Measurements from ENCODE around the gene PRELID1. TPM values are rescaled to one million over a fixed set of nuclear protein-coding genes. Genes with fewer than 3 reads are reported as not detected.
"Not testable (repeated sequence)": the region's sequence is repeated elsewhere in the genome, so short reads cannot be mapped to it uniquely, and the experiment has no call there.

Gene PRELID1
- total RNA-seq, 2 experiments from 2014 or later, result 360 to 372 TPM

- POLR2A ChIA-PET, result no interaction called here
- CTCF ChIA-PET, result no interaction called here
These were observed 7.7 kb upstream of the PRELID1 start for GRCh38 chr5:177295924-177296323.

- ChIA-PET CTCF (interaction anchor here (0.8 kb wide), 1 partner anchor 13 kb away, joined by 4 read pairs; no protein-coding TSS in a partner anchor), POLR2A (interaction anchor here (0.6 kb wide), 1 partner anchor 289 kb away, joined by 3 read pairs; no protein-coding TSS in a partner anchor)
These were observed 7.0 kb upstream of the PRELID1 start for GRCh38 chr5:177296581-177296980.

GRCh38 chr5:177297922-177298321, 5.7 kb upstream of the PRELID1 start:
- CTCF ChIA-PET, result interaction anchor here (1.1 kb wide), 2 partner anchors 11 to 66 kb away, joined by 3 to 4 read pairs; no protein-coding TSS in a partner anchor
- POLR2A ChIA-PET, result no interaction called here

- ChIA-PET CTCF (interaction anchor here (1.2 to 2.3 kb wide), 2 partner anchors 10 to 198 kb away, joined by 3 to 7 read pairs; partner anchors contain the start of gene PDLIM7), POLR2A (interaction anchor here (0.6 kb wide), 1 partner anchor 14 kb away, joined by 3 read pairs; no protein-coding TSS in a partner anchor)
These were observed 3.9 kb upstream of the PRELID1 start for GRCh38 chr5:177299697-177300096.

DNA sequence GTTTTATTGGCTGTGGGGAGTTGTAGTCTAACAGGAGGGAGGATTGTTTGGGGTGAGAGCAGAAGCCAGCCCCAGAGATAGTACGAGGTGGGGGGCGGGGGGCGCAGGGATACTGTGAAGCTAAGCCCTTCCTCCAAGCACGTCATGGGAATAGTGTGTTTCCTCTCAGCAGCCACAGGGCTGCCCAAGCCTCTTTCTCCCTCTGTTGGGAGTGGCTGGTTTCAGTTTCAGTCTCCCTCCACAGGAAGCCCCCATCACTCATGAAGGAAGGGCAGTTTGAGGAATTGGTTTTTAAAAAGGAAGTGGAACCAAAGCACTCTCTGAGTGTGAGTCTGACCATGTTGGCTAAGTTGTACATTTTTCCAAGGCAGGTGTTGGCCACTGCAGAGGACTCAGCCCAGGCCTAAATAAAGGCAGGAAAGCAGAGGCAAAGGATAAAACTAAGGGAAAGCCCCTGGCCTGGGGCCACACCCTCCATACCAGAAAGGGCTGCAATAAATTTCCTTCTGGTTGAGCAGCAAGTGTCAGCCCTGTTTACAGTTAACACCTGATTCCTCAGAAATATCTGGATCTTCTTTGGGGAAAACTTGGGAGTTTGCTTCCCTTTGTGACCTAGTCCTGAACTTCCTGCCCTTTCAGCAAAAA, 3.2 kb upstream of the PRELID1 start:
- ChIA-PET CTCF (interaction anchor here (1.2 to 2.3 kb wide), 4 partner anchors 8 to 198 kb away, joined by 3 to 7 read pairs (median 4); partner anchors contain the start of gene PDLIM7), POLR2A (interaction anchor here (0.6 to 1.5 kb wide), 2 partner anchors 13 to 167 kb away, joined by 3 read pairs; no protein-coding TSS in a partner anchor)

GRCh38 chr5:177300951-177301350, 2.6 kb upstream of the PRELID1 start:
- ChIA-PET CTCF (interaction anchor here (0.5 to 2.3 kb wide), 7 partner anchors 9 to 187 kb away, joined by 3 to 7 read pairs (median 4); no protein-coding TSS in a partner anchor), POLR2A (interaction anchor here (1.5 kb wide), 1 partner anchor 168 kb away, joined by 3 read pairs; no protein-coding TSS in a partner anchor)

DNA sequence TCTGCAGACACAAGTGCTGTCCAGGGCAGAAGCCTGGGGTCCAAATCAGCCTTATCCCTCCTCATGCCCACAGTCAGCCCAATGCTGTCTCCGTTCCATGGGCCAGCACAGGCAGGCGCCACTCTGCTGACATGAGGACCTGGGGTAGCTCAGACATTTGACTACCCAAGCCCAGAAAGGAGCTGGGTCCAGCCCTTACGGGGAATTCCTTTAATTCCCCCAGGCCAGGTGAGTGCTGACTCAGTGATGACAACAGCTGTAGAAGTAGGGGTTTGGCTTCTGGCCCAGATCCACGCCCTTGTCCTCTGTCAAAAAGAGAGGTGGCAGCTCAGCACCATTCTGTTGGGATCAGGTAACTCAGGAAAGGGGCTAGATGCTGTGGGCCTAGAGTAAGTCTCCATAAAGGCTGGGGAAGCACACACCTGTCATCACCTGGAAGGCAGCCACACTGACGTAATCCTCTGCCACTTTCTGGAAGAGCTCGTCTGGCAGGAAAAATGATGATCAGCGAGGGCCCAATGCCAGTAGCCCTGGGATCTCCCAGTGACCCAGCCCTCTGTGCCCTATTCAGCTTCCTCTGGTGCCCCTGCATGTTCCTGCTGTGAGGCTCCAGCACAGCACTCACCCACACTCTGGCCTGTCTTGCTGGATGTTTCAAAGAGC, 2.0 kb upstream of the PRELID1 start:
- CTCF ChIA-PET, result interaction anchor here (0.5 to 2.0 kb wide), 7 partner anchors 9 to 188 kb away, joined by 3 to 6 read pairs (median 3); no protein-coding TSS in a partner anchor
- POLR2A ChIA-PET, result interaction anchor here (1.5 kb wide), 1 partner anchor 168 kb away, joined by 3 read pairs; no protein-coding TSS in a partner anchor

GRCh38 chr5:177302354-177303110, 1.1 kb upstream of the PRELID1 start:
- ChIA-PET CTCF (interaction anchor here (0.7 to 2.0 kb wide), 6 partner anchors 10 to 189 kb away, joined by 3 to 7 read pairs (median 4); no protein-coding TSS in a partner anchor), POLR2A (no interaction called here)

GRCh38 chr5:177303925-177304391, 359 bp downstream of the PRELID1 start:
- POLR2A ChIA-PET, result interaction anchor here (0.6 to 1.0 kb wide), 4 partner anchors 43 to 1297 kb away, joined by 3 to 4 read pairs (median 3); no protein-coding TSS in a partner anchor
- CTCF ChIA-PET, result interaction anchor here (0.6 to 1.4 kb wide), 6 partner anchors 9 to 189 kb away, joined by 3 to 7 read pairs (median 4); no protein-coding TSS in a partner anchor

DNA sequence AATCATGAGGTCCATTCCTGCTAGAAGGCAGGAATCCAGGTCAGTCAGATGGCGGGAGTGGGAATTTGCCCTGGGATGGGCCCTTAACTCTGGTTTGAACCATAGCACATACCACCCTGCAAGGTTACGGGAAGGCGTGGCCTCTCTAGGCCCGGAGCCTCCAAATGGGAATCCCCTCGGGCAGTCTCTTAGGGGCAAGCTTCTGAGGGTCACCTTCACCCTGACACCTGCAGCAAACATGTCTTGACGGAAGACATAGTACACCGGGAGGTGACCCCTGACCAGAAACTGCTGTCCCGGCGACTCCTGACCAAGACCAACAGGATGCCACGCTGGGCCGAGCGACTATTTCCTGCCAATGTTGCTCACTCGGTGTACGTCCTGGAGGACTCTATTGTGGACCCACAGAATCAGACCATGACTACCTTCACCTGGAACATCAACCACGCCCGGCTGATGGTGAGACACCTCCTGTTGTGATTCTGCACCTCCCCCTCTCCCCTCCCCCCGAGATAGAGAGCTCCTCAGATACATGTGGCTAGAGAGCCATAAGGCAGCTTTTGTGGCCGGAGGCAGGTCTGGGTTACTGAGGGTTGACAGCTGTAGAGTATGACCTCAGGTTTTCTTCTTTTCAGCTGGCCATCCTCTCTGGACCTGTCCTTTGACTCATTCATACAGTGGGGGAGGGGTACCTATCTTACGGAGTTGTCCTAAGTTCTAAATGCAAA, 957 bp downstream of the PRELID1 start:
- ChIA-PET POLR2A (no interaction called here), CTCF (interaction anchor here (0.5 to 1.0 kb wide), 4 partner anchors 12 to 291 kb away, joined by 3 to 5 read pairs (median 3); no protein-coding TSS in a partner anchor)

GRCh38 chr5:177306103-177306640, 2.6 kb downstream of the PRELID1 start:
- POLR2A ChIA-PET, result not testable (repeated sequence)
- CTCF ChIA-PET, result interaction anchor here (1.4 kb wide), 1 partner anchor 52 kb away, joined by 3 read pairs; the partner anchor contains the start of gene RGS14

GRCh38 chr5:177306674-177307543, 3.3 kb downstream of the PRELID1 start:
- POLR2A ChIA-PET, result interaction anchor here (0.5 to 0.9 kb wide), 2 partner anchors 30 to 139 kb away, joined by 3 read pairs; no protein-coding TSS in a partner anchor
- CTCF ChIA-PET, result interaction anchor here (1.4 kb wide), 1 partner anchor 51 kb away, joined by 3 read pairs; the partner anchor contains the start of gene RGS14

DNA sequence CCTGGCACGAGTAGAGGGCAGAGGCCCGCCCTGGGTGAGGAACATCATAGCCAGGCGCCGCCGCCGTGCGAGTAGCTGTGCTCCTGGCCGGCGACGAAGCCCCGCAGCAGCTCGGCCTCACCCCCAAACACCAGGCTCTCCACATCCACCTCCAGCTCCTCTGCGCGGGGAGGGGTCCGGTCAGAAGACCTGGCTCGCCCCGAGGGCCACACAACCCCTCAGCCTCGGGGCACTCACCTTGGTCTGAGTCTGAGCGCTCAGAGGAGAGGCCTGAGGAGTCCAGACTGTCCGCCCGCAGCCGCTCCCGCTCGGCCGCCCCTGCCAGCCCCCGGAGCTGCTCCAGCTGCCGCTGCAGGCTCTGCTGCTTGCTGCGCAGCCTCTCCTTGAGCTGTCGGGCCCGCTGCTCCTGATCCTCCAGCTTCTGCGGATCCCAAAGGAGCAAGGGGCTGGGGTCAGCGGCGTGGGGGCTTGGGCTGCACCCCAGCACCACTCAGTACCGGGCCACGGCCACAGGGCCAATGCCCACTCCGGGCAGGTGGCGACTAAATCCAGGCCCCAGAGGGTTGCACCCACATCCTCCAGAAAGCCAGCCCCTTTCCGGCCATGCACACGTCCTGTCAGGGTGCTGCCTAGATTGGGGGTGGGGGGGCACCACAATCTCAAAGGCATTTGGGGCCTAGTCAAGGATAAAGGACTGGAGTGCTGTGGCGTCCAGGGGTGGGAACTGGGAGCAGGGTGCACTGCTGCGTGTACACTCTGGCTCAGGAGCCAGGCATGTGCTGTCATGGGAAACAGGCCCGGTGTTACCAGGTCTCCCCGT, 4.2 kb downstream of the PRELID1 start:
- ChIA-PET POLR2A (interaction anchor here (0.7 to 0.9 kb wide), 3 partner anchors 81 to 138 kb away, joined by 3 to 5 read pairs (median 4); no protein-coding TSS in a partner anchor), CTCF (interaction anchor here (1.2 to 3.7 kb wide), 6 partner anchors 65 to 194 kb away, joined by 3 to 27 read pairs (median 19); no protein-coding TSS in a partner anchor)

- ChIA-PET POLR2A (interaction anchor here (0.7 kb wide), 1 partner anchor 126 kb away, joined by 5 read pairs; no protein-coding TSS in a partner anchor), CTCF (interaction anchor here (0.9 to 3.7 kb wide), 14 partner anchors 9 to 198 kb away, joined by 3 to 27 read pairs (median 8); partner anchors contain the start of genes LMAN2 and PRR7)
These were observed 5.1 kb downstream of the PRELID1 start for GRCh38 chr5:177308740-177309139.

DNA sequence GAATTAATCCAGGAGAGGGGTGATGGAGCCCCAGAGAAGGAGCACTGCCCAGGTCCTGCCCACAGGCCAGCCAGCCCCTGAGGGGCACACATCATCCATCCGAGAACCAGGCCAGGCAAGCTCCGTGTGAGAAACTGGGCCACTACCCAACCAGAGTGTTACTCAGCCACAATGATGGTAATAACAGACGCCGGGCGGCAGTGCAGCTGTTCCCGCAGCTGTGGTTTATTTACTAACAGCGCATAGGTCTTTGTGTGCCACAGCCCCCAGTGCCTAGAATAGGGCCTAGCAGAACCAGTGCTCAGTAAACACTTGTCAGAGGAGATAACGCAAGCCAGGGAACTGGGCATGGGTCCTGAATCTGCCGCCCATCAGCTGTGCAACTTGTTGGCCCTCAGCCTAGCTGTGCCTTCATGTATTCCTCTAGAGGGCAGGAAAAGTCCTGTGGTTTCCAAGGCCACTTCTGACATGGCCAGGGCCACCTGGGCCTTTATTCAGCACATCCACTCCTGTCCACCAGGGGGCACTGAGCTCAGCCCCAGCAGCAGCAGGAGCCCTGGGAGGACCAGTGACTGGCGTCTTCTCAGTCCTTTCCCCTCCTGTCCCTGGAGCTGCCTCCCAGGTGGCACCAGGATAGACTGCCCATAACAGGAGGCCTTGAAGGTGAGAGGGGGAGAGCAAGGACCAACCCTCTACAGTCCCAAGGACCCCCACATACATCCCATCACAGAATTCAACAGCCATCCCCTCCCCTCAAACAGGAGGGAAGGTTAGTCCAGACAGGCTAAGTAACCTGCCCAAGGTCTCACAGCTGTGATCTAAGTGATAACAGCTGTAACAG, 6.0 kb downstream of the PRELID1 start:
- CTCF ChIA-PET, result interaction anchor here (0.6 to 3.7 kb wide), 33 partner anchors 9 to 199 kb away, joined by 3 to 27 read pairs (median 4); partner anchors contain the start of genes LMAN2, PDLIM7, PRR7 and SLC34A1

More for the DNA sequence above, 6.0 kb downstream of the PRELID1 start:
- POLR2A ChIA-PET, result no interaction called here

Data from activated CD8-positive, alpha-beta memory T cell treated with anti-CD3 and anti-CD28 coated beads for 36 hours (primary cell).